OCI-LY3 (cell line): ENCODE measurements around the gene USB1.

ENCODE experiments used
- H2AFZ ChIP-seq: fragments of 200-600, 300-600 bp; shearing (Covaris generic); 2 replicates; pipeline ENCODE4 v1.6.0; 2014; ENCODE audit warnings: antibody characterized with exemption, low read depth, low read length
- H3K27ac ChIP-seq: fragments of 200-600, 300-600 bp; sonication (generic); 2 replicates; pipeline ENCODE4 v1.5.1; 2014; ENCODE audit warnings: mild to moderate bottlenecking, low read length, moderate library complexity, mixed read lengths
- H3K27me3 ChIP-seq: fragments of 200-600, 300-600 bp; sonication (generic); 2 replicates; pipeline ENCODE4 v1.6.1; 2014; ENCODE audit warnings: low read depth, low read length, mixed read lengths
- H3K36me3 ChIP-seq: fragments of 200-600, 300-600 bp; sonication (generic); replicated peaks from 2 replicates; pipeline ENCODE3; 2014; ENCODE audit warnings: low read depth, low read length, mixed read lengths
- H3K4me1 ChIP-seq: fragments of 300-600, 200-600 bp; sonication (generic); 2 replicates; pipeline ENCODE4 v1.6.1; 2014; ENCODE audit warnings: low read length, mixed read lengths
- H3K4me2 ChIP-seq: fragments of 200-600, 300-600 bp; sonication (generic); 2 replicates; pipeline ENCODE4 v1.6.1; 2014; ENCODE audit warnings: low read length, mixed read lengths
- H3K4me3 ChIP-seq: fragments of 300-600, 200-600 bp; sonication (generic); 2 replicates; pipeline ENCODE4 v1.5.1; 2014; ENCODE audit warnings: antibody characterized with exemption, mild to moderate bottlenecking, low read length, moderate library complexity
- H3K79me2 ChIP-seq: fragments of 300-600, 200-600 bp; shearing (Covaris generic); 2 replicates; pipeline ENCODE4 v1.6.1; 2014; ENCODE audit warnings: mild to moderate bottlenecking, low read length, mixed read lengths
- H3K9ac ChIP-seq: fragments of 300-600, 200-600 bp; shearing (Covaris generic); 2 replicates; pipeline ENCODE4 v1.6.0; 2014; ENCODE audit warnings: mild to moderate bottlenecking, low read length, moderate library complexity
- H3K9me3 ChIP-seq: fragments of 200-600, 300-600 bp; shearing (Covaris generic); 2 replicates; pipeline ENCODE4 v1.6.1; 2014; ENCODE audit warnings: low read length, mixed read lengths; ENCODE audit not compliant: insufficient read depth
- H4K20me1 ChIP-seq: fragments of 200-600, 300-600 bp; sonication (generic); 2 replicates; pipeline ENCODE4 v1.6.1; 2016; ENCODE audit warnings: low read length, mixed read lengths; ENCODE audit not compliant: insufficient read depth
- CTCF ChIP-seq: fragments of 200-600, 300-600 bp; sonication (generic); IDR thresholded peaks from 2 replicates; pipeline ENCODE4 v1.5.1; 2014; ENCODE audit warnings: antibody characterized with exemption, low read length, low read depth
- EZH2phosphoT487 ChIP-seq: fragments of 200-600 bp; shearing (Covaris generic); IDR thresholded peaks from 2 replicates; pipeline ENCODE4 v1.6.1; 2018; ENCODE audit warnings: antibody characterized with exemption, mixed run types, low read depth

The USB1 gene

GRCh38 chr16:57986196-57986595 lies 15.0 kb upstream of the USB1 start:
- no peak for TF ChIP-seq EZH2phosphoT487
- TF ChIP-seq CTCF = no peak
- H3K4me3 ChIP-seq = no peak overlapping the region
- no peaks in the 10 kb centered on the region for H3K36me3 ChIP-seq
- H2AFZ ChIP-seq = no peak overlapping the region
- no peaks in the 10 kb centered on the region; the same call in 1 of the 2 replicates for H3K4me1 ChIP-seq
- no peaks in the 10 kb centered on the region for H4K20me1 ChIP-seq
- no peak overlapping the region for H3K27ac ChIP-seq
- no peaks in the 10 kb centered on the region; the same call in 1 of the 2 replicates for H3K27me3 ChIP-seq
- no peaks in the 10 kb centered on the region for H3K9me3 ChIP-seq
- no peak overlapping the region for H3K4me2 ChIP-seq
- no peaks in the 10 kb centered on the region for H3K79me2 ChIP-seq
- no peak overlapping the region for H3K9ac ChIP-seq

- Histone ChIP-seq H3K9me3 (no peaks in the 10 kb centered on the region), H3K36me3 (no peaks in the 10 kb centered on the region), H3K79me2 (no peaks in the 10 kb centered on the region), H3K4me1 (no peaks in the 10 kb centered on the region; the same call in 1 of the 2 replicates), H3K4me2 (no peak overlapping the region), H3K9ac (no peak overlapping the region), H3K4me3 (no peak overlapping the region), H2AFZ (no peak overlapping the region), H4K20me1 (no peaks in the 10 kb centered on the region), H3K27me3 (no peaks in the 10 kb centered on the region), H3K27ac (no peak overlapping the region)
- TF ChIP-seq EZH2phosphoT487 = no peak
- no peak for TF ChIP-seq CTCF
These were observed 13.6 kb upstream of the USB1 start for GRCh38 chr16:57987441-57988177.

- H3K9me3 ChIP-seq = no peaks in the 10 kb centered on the region
- no peak overlapping the region for H3K4me3 ChIP-seq
- no peak overlapping the region for H2AFZ ChIP-seq
- TF ChIP-seq CTCF (no peak), EZH2phosphoT487 (no peak)
- H3K27ac ChIP-seq = no peak overlapping the region
- no peak overlapping the region for H3K4me2 ChIP-seq
- H3K36me3 ChIP-seq = no peaks in the 10 kb centered on the region
- H3K79me2 ChIP-seq = no peaks in the 10 kb centered on the region
- H3K9ac ChIP-seq = no peak overlapping the region
- no peaks in the 10 kb centered on the region for H3K27me3 ChIP-seq
- H3K4me1 ChIP-seq = no peaks in the 10 kb centered on the region; the same call in 1 of the 2 replicates
- H4K20me1 ChIP-seq = no peaks in the 10 kb centered on the region
These were observed 12.3 kb upstream of the USB1 start for GRCh38 chr16:57988929-57989328.

- peaks cover 3% of the 10 kb centered on the region for H3K36me3 ChIP-seq
- TF ChIP-seq CTCF (no peak), EZH2phosphoT487 (no peak)
- H3K4me2 ChIP-seq = no peak overlapping the region
- H4K20me1 ChIP-seq = peaks cover 4% of the 10 kb centered on the region; the same call in 1 of the 2 replicates
- H3K27ac ChIP-seq = no peak overlapping the region
- H3K27me3 ChIP-seq = no peaks in the 10 kb centered on the region
- H3K9ac ChIP-seq = no peak overlapping the region
- no peaks in the 10 kb centered on the region for H3K79me2 ChIP-seq
- no peak overlapping the region for H2AFZ ChIP-seq
- H3K9me3 ChIP-seq = no peaks in the 10 kb centered on the region
- H3K4me1 ChIP-seq = no peaks in the 10 kb centered on the region; the same call in 1 of the 2 replicates
- no peak overlapping the region for H3K4me3 ChIP-seq
These were observed 9.6 kb upstream of the USB1 start for GRCh38 chr16:57991551-57992059.
